Cardiac muscle cell (in vitro differentiated cells and primary cell): ENCODE data around the gene ABHD6. TPM values are rescaled to one million over a fixed set of nuclear protein-coding genes. Genes with fewer than 3 reads are reported as not detected.

Experiments
- DNase-seq, 2 donors: peaks; one replicate each; pipeline versions ENCODE4 v3.0.0 to v3.0.0-alpha.2; 2010 to 2017; ENCODE audit warnings: low read depth in 1 of 2, low spot score in 1 of 2
- H3K27ac ChIP-seq: fragments of 200-600 bp; sonication (generic); 2 replicates; pipeline ENCODE4 v1.5.1; 2016
- H3K27me3 ChIP-seq: fragments of 200-600 bp; sonication (generic); 2 replicates; pipeline ENCODE4 v1.6.0; 2016; ENCODE audit warnings: control low read depth
- H3K36me3 ChIP-seq: fragments of 200-600 bp; sonication (generic); 2 replicates; pipeline ENCODE4 v1.5.1; 2016; ENCODE audit warnings: control low read depth
- H3K4me1 ChIP-seq: fragments of 200-600 bp; sonication (generic); 2 replicates; pipeline ENCODE4 v1.8.1; 2017; ENCODE audit warnings: low read depth, mild to moderate bottlenecking, mixed run types
- H3K4me3 ChIP-seq: fragments of 200-600 bp; sonication (generic); 2 replicates; pipeline ENCODE4 v1.5.1; 2016; ENCODE audit warnings: mild to moderate bottlenecking
- H3K9me3 ChIP-seq: fragments of 200-600 bp; sonication (generic); 2 replicates; pipeline ENCODE4 v1.5.1; 2017; ENCODE audit warnings: low read depth, mild to moderate bottlenecking, control low read depth
- CTCF ChIP-seq: IDR thresholded peaks from 2 replicates; pipeline ENCODE4 v1.5.1; 2012; ENCODE audit warnings: low read depth, mild to moderate bottlenecking, low read length
- polyA plus RNA-seq: library from polyadenylated mRNA; unstranded; fragments of >200 nt; fragmentation: Nextera tagmentation; extraction: Ambion mirVana; gene quantifications from 2 replicates; pipeline ENCODE4 v1.2.1, GENCODE V29; 2016
- total RNA-seq: library from RNA; depleted of rRNA; stranded (reverse); fragments of >200 nt; gene quantifications from 2 replicates; pipeline ENCODE4 v1.2.3, GENCODE V29; 2016

Gene ABHD6
- total and polyA plus RNA-seq, 2 experiments from 2014 or later: 12.9 to 31.4 TPM

- Histone ChIP-seq H3K36me3 (no peaks in the 10 kb centered on the region), H3K4me1 (peaks cover 18% of the 10 kb centered on the region), H3K9me3 (no peaks in the 10 kb centered on the region), H3K27me3 (peaks cover 11% of the 10 kb centered on the region), H3K27ac (no peak overlapping the region), H3K4me3 (no peak overlapping the region)
- no peak for DNase-seq
- no peak for TF ChIP-seq CTCF
Measured at GRCh38 chr3:58231666-58232065, 5.9 kb upstream of the ABHD6 start.

- H3K27ac ChIP-seq: no peak overlapping the region
- H3K9me3 ChIP-seq: no peaks in the 10 kb centered on the region
- H3K27me3 ChIP-seq: peaks cover 11% of the 10 kb centered on the region
- no peak for TF ChIP-seq CTCF
- H3K36me3 ChIP-seq: no peaks in the 10 kb centered on the region
- H3K4me3 ChIP-seq: no peak overlapping the region
- H3K4me1 ChIP-seq: peaks cover 30% of the 10 kb centered on the region
- peak in 1 of 2 donors; percentile 25 for DNase-seq
Measured at GRCh38 chr3:58234516-58234931, 3.1 kb upstream of the ABHD6 start.

- no peak for DNase-seq
- H3K27ac ChIP-seq: no peak overlapping the region
- H3K4me3 ChIP-seq: no peak overlapping the region
- H3K36me3 ChIP-seq: no peaks in the 10 kb centered on the region
- H3K4me1 ChIP-seq: peaks cover 31% of the 10 kb centered on the region
- H3K9me3 ChIP-seq: no peaks in the 10 kb centered on the region
- TF ChIP-seq CTCF: no peak
- peaks cover 11% of the 10 kb centered on the region for H3K27me3 ChIP-seq
Measured at GRCh38 chr3:58235970-58236369, 1.6 kb upstream of the ABHD6 start.

- Histone ChIP-seq H3K27ac (no peak overlapping the region), H3K9me3 (no peaks in the 10 kb centered on the region), H3K4me3 (peak overlapping the region; percentile 74), H3K36me3 (no peaks in the 10 kb centered on the region), H3K4me1 (peaks cover 34% of the 10 kb centered on the region), H3K27me3 (peaks cover 9% of the 10 kb centered on the region)
- TF ChIP-seq CTCF: no peak
- no peak for DNase-seq
Measured at GRCh38 chr3:58236527-58237237, 910 bp upstream of the ABHD6 start.

- no peak overlapping the region for H3K27ac ChIP-seq
- no peaks in the 10 kb centered on the region for H3K27me3 ChIP-seq
- no peak for TF ChIP-seq CTCF
- no peaks in the 10 kb centered on the region for H3K9me3 ChIP-seq
- H3K36me3 ChIP-seq: no peaks in the 10 kb centered on the region
- DNase-seq: peak in 1 of 2 donors; percentile 40
- peaks cover 41% of the 10 kb centered on the region for H3K4me1 ChIP-seq
- peak overlapping the region; percentile 74 for H3K4me3 ChIP-seq
Measured at GRCh38 chr3:58237941-58238681, 519 bp downstream of the ABHD6 start.
